Measurements from ENCODE around the gene RIGI. TPM values are rescaled to one million over a fixed set of nuclear protein-coding genes. Genes with fewer than 3 reads are reported as not detected.

Gene RIGI
- total RNA-seq, 2 experiments from 2014 or later, result 4.2 TPM

GRCh38 chr9:32483343-32483742 is 42.7 kb downstream of the RIGI start:
- POLR2A ChIA-PET, result no interaction called here
- CTCF ChIA-PET, result no interaction called here

Other genes with a start within 250 kb of the RIGI start
- gene ACO1, start 141.6 kb downstream of the RIGI start, total RNA-seq, result 10 to 100 TPM; 15.8 to 16.8 TPM
- gene SMIM27, start 26.1 kb upstream of the RIGI start, total RNA-seq, result 10 to 100 TPM; 14.8 to 18.4 TPM
- gene TOPORS, start 26.4 kb upstream of the RIGI start, total RNA-seq, result 10 to 100 TPM; 16.3 to 16.8 TPM
- 10 to 100 TPM; 57.8 to 59.9 TPM for gene NDUFB6, start 47.0 kb upstream of the RIGI start, total RNA-seq
- gene TAF1L, start 109.5 kb upstream of the RIGI start, total RNA-seq, result not detected